ENCODE measurements around the gene FAM185A. TPM values are rescaled to one million over a fixed set of nuclear protein-coding genes. Genes with fewer than 3 reads are reported as not detected.
"Not testable (repeated sequence)": the region's sequence is repeated elsewhere in the genome, so short reads cannot be mapped to it uniquely, and the experiment has no call there.

The FAM185A gene
- total RNA-seq, 1 donor from 2014 or later, result 9.2 TPM

DNA sequence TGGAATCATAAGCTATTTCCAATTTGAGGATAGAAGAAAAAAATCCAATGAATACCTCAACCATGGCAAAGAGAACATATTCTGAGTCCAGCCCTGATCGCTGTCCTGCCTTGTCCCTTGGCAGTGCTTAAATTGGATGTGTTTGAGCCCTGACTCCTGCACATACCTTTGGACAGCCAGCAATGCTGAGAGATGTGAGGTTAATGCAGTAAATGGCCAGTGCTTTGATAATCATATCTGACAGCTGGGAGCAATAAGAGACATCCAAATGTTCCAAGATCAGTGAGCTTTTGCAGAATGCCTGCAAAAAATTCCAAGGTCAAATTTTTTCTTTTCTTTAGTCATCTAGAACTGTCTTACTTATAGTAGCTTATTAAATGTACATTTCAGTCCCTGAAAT is 83.9 kb downstream of the FAM185A start:
- DNase-seq, result no peak

DNA sequence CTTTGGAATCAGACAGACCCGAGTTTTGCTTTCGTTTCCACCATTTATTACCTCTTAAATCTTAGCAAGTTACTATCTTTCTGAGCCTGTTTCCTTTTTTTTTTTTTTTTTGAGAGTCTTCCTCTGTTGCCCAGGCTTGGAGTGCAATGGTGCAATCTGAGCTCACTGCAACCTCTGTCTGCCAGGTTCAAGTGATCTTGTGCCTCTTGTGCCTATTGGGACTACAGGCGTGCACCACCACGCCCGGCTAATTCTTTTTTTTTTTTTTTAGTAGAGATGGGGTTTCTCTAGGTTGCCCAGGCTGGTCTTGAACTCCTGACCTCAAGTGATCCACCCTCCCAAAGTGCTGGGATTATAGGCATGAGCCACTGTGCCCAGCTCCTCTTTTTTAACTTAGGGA is 84.5 kb downstream of the FAM185A start:
- DNase-seq, result no peak

GRCh38 chr7:102834466-102834865 is 85.7 kb downstream of the FAM185A start:
- no peak for DNase-seq

DNA sequence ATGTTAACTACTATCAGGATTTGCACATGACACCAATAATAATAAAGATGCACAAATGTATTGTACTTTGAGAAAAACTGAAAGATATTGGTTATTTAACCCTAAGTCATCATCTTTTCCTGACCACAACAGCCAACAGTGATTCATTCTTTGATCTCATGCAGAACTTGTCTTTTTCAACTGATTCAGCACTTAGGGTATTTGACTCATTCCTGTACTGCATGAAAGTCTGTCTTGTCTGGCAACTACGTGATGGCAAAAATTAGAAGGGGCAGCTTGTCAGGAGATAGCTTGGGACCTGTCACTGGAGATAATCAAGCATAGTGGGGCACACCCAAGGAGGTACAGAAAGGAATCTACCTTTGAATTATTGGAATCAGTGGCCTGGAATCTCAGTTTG is 86.2 kb downstream of the FAM185A start:
- DNase-seq, result peak; percentile 74

DNA sequence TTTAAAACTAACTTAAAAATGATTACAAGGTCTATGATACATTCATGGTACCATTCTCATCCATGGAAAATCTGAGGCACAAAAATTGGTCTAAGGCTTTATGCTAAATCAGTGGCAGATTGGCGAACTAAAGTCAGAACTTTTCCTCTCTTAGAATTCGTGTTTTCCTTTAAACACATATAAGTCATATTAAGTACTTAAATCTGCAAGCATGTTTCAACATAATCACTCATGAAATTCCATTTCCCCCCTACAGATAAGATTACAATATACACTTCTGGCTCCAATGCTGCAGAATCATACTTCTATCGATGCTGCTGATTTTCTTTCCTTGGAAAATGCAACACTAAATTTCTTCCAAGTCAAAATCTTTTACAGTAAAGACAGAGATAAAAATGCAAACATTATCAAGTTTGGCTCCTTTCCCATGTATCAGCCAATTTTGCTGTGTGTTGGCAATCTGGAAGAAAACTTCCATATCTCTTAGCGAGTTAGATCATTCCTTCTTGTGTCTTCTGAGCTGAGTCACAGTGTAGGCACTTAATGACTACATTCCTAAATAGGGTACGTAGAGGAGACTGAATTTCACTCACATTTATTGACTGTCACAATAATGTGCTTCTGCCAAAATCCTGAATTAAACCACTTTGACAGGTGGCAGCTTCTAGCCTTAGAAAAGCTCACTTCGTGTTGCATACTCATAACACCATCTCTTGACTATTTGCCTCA is 87.6 kb downstream of the FAM185A start:
- DNase-seq, result peak; percentile 82

DNA sequence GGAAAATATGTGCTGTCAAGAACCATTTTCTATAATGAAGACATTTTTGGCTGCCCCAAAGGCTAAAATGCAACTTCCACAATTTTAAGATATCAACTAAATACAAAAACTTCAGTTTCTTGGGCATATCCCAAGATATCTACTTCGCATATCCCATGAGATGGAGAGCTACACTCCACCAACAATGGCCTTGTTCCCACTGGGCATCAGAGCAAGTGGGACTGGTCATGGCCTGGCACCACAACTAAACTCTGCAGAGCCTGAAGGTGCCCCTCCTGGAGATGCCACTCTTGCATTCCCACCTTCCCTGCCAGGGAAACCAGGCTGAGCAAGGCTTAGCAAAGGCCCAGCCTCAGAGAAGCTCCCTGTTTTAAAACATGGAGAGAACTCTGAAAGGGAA is 88.2 kb downstream of the FAM185A start:
- no peak for DNase-seq

DNA sequence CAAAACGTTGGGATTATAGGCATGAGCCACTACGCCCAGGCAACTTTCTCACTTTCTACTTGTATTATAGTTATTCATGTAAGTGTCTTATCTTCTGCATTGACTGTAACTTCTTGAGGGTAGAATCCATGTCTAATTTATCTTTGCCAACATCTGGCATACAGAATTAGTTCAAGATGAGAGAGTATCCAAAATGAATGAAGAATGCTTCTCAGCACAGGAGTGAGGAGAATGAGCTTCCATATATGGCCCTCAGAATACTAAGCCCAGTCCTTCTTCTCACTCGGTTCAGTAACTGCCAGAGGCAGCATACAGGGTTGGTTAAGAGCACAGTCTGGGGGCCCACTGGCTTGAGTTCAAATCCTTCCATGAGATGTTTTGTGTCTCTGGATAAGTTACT is 89.0 kb downstream of the FAM185A start:
- DNase-seq, result no peak

DNA sequence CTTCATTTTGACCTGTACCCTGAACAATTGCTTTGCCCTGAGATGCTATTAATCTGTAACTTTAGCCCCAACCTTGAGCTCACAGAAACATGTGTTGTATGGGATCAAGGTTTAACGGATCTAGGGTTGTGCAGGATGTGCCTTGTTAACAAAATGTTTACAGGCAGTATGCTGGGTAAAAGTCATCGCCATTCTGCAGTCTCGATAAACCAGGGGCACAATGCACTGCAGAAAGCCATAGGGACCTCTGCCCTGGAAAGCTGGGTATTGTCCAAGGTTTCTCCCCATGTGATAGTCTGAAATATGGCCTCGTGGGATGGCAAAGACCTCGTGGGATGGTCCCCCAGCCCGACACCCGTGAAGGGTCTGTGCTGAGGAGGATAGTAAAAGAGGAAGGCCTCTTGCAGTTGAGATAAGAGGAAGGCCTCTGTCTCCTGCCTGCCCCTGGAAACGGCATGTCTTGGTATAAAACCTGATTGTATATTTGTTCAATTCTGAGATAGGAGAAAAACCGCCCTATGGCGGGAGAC is 89.8 kb downstream of the FAM185A start:
- not testable (repeated sequence) for DNase-seq

GRCh38 chr7:102840404-102840803 is 91.6 kb downstream of the FAM185A start:
- no peak for DNase-seq

DNA sequence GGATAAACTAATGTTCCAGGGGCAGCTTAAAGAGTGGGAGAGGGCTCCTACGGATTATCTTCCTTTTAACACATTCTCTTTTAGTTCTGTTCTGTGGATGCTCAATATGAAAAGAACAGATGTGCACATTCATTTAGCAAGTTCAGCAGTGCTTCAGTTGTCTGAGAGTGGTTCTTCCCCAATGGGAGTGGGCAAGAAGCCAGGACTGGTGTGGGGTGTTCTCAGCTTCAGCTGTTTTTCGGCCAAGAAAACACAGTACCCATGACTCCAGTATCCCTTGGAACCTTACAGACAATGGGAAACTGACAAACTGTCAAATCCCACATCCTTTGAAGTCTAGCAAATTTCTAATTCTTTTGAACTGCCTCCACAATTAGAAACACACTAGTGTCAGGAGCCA is 92.5 kb downstream of the FAM185A start:
- peak; percentile 62 for DNase-seq

- no peak for DNase-seq
Measured at GRCh38 chr7:102842284-102842683, 93.5 kb downstream of the FAM185A start.

- DNase-seq, result no peak
Measured at GRCh38 chr7:102843850-102844249, 95.1 kb downstream of the FAM185A start.

DNA sequence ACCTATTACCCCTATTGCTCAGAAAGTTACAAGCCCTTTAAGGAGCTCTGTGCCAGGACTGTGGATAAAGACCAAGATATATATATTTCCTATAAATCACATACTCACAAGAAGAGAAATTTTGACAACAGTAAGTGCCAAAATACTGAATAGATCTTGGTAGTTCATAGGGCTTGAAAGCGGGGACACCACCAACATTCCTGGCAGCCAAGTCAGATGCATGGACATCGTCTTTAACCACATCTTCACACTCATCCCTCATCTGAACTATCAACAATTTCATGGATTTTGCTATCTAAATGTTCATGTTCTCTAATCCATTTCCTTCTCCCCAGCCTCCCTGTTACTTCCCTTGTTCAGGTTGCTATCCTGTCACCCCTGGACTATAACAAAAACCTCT is 96.5 kb downstream of the FAM185A start:
- no peak for DNase-seq

GRCh38 chr7:102849079-102849478 is 100.3 kb downstream of the FAM185A start:
- no peak for DNase-seq

GRCh38 chr7:102849538-102849937 is 100.7 kb downstream of the FAM185A start:
- no peak for DNase-seq

DNA sequence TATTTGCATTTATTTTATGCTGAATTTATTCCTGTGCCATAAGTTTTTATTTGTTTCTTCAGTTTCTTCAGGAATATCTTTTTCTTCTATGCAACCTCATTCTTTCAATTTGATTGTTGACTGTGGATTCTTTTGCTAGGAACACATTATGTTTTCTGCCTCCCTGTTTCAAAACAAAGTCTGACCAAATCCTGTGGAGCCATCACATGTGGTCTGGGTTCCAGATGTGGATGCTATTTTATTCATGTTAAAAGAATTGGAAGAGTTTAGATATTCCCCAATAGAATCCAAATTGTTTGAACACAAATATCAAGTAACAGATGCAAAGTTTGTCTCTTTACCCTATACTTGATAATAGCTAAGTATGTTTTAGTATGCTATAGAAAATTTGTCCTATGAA is 107.2 kb downstream of the FAM185A start:
- no peak for DNase-seq

Other genes starting within 250 kb of the FAM185A start
- gene RASA4B, start 231.2 kb upstream of the FAM185A start, total RNA-seq, result 10.1 and 13.1 TPM in 2 replicates
- 2.3 and 2.7 TPM in 2 replicates for gene UPK3BL2, start 205.3 kb upstream of the FAM185A start, total RNA-seq
- gene SPDYE2, start 197.8 kb upstream of the FAM185A start, total RNA-seq, result not detected in 2 replicates
- 25.5 and 36.4 TPM in 2 replicates for gene POLR2J3, start 176.4 kb upstream of the FAM185A start, total RNA-seq
- gene RASA4, start 132.2 kb upstream of the FAM185A start, total RNA-seq, result 30.4 and 38.3 TPM in 2 replicates
- gene UPK3BL1, start 106.2 kb upstream of the FAM185A start, total RNA-seq, result 10.1 and 12.6 TPM in 2 replicates
- not detected in 2 replicates for gene SPDYE2B, start 98.7 kb upstream of the FAM185A start, total RNA-seq
- 2.5 and 5.4 TPM in 2 replicates for gene POLR2J2, start 77.3 kb upstream of the FAM185A start, total RNA-seq
- 1.2 and 2.0 TPM in 2 replicates for gene LRRC17, start 164.0 kb downstream of the FAM185A start, total RNA-seq